K562 (cell line): ENCODE data around the gene GIGYF1. TPM values are rescaled to one million over a fixed set of nuclear protein-coding genes. Genes with fewer than 3 reads are reported as not detected.
A peak's percentile ranks its signal among the peaks of the same experiment; 100 is the strongest.

Source experiments
- ATAC-seq: fragments of 200-7000 bp; cut with Tn5 transposase; 3 replicates; pipeline ENCODE4 v1.9.1; 2020; ENCODE audit warnings: moderate library complexity
- BruUV-seq: library from RNA; stranded (reverse); fragments of 400-500 nt; replicated peaks from 2 replicates; lab custom pipeline; 2021; lab: Mats Ljungman, UMichigan
- CTCF ChIA-PET: fragments of 300-600 bp; formaldehyde crosslinking; extraction: SDS; loops from one replicate; lab custom pipeline; 2021; ENCODE audit warnings: low intra/inter-chr PET ratio; lab: Yijun Ruan, JAX
- POLR2A ChIA-PET: fragments of 300-600, 350-650 bp; sonication (Branson Sonifier 250); formaldehyde crosslinking; extraction: SDS; loops from one replicate; lab custom pipeline; 2021; ENCODE audit warnings: antibody characterized with exemption, inconsistent platforms; lab: Yijun Ruan, JAX
- DNase-seq, 4 experiments: peaks; one replicate each; pipeline versions ENCODE4 v3.0.0 to v3.0.0-alpha.2; 2011 to 2018; ENCODE audit warnings: low spot score in 3 of 4, mixed read lengths in 3 of 4; ENCODE audit errors: extremely low read depth in 1 of 4
- FAIRE-seq: peaks from 2 replicates; lab custom pipeline; 2011; peaks lifted over from hg19 to GRCh38; lab: Jason Lieb, UNC
- H2AFZ ChIP-seq: 2 replicates; pipeline ENCODE4 v1.6.0; 2011; ENCODE audit warnings: low read depth, low read length, control low read depth, inconsistent platforms
- H3K27ac ChIP-seq: fragments of 200-600 bp; 3 replicates; pipeline ENCODE4 v1.8.0; 2011; ENCODE audit warnings: low read depth, mild to moderate bottlenecking, control low read depth, inconsistent platforms, low read length, moderate library complexity, mixed read lengths; ENCODE audit errors: extremely low read depth
- H3K27me3 ChIP-seq, 2 experiments: fragments of 300-600 bp in 1 of 2; 2 replicates in 1 of 2; 3 replicates in 1 of 2; pipeline versions ENCODE4 v1.6.0 to v1.8.0; 2011; ENCODE audit warnings: inconsistent platforms in 2 of 2, low read length in 2 of 2, mild to moderate bottlenecking in 1 of 2, mixed read lengths in 1 of 2, moderate library complexity in 1 of 2; ENCODE audit not compliant: control insufficient read depth in 2 of 2, insufficient read depth in 2 of 2
- H3K36me3 ChIP-seq: fragments of 300-600 bp; 3 replicates; pipeline ENCODE4 v1.8.0; 2011; ENCODE audit warnings: mild to moderate bottlenecking, low read length, inconsistent platforms; ENCODE audit not compliant: control insufficient read depth, insufficient read depth
- H3K4me1 ChIP-seq, 2 experiments: fragments of 200-600 bp in 1 of 2; replicated peaks in 1 of 2; 2 replicates in 1 of 2; 3 replicates in 1 of 2; pipeline versions ENCODE4 v1.5.1 to v1.8.0; 2011; ENCODE audit warnings: inconsistent platforms in 2 of 2, low read length in 2 of 2, mild to moderate bottlenecking in 1 of 2, mixed read lengths in 1 of 2, moderate library complexity in 1 of 2; ENCODE audit not compliant: control insufficient read depth in 2 of 2, insufficient read depth in 2 of 2
- H3K4me2 ChIP-seq: 2 replicates; pipeline ENCODE4 v1.6.1; 2011; ENCODE audit warnings: low read length, control low read depth, inconsistent platforms, mixed read lengths; ENCODE audit not compliant: insufficient read depth
- H3K4me3 ChIP-seq: fragments of 200-600 bp; sonication (generic), shearing (Covaris generic); 2 replicates; pipeline ENCODE4 v1.5.1; 2016; ENCODE audit warnings: control low read depth, inconsistent platforms
- H3K79me2 ChIP-seq: fragments of 200-600 bp; 3 replicates; pipeline ENCODE4 v1.8.0; 2011; ENCODE audit warnings: low read length, inconsistent platforms; ENCODE audit not compliant: control insufficient read depth, insufficient read depth
- H3K9ac ChIP-seq, 2 experiments: 2 replicates each; pipeline versions ENCODE4 v1.6.0 to v1.6.1; 2011; ENCODE audit warnings: low read depth in 2 of 2, low read length in 2 of 2, control low read depth in 1 of 2, inconsistent platforms in 1 of 2, mild to moderate bottlenecking in 1 of 2, mixed read lengths in 1 of 2; ENCODE audit not compliant: insufficient read depth in 1 of 2
- H3K9me1 ChIP-seq: one replicate; pipeline ENCODE4 v1.6.0; 2011; ENCODE audit warnings: inconsistent platforms, mild to moderate bottlenecking, low read length, moderate library complexity; ENCODE audit not compliant: control insufficient read depth, insufficient read depth
- H3K9me3 ChIP-seq: replicated peaks from 2 replicates; pipeline ENCODE4 v1.5.1; 2011; ENCODE audit warnings: low read depth, low read length, inconsistent platforms; ENCODE audit not compliant: control insufficient read depth, insufficient read depth
- H4K20me1 ChIP-seq: replicated peaks from 2 replicates; pipeline ENCODE4 v1.6.1; 2011; ENCODE audit warnings: low read length, inconsistent platforms, mixed read lengths; ENCODE audit not compliant: control insufficient read depth, insufficient read depth
- DPF2 ChIP-seq: fragments of 450-650 bp; IDR thresholded peaks from 2 replicates; pipeline ENCODE4 v1.6.1; 2016
- HLTF ChIP-seq: fragments of 450-650 bp; IDR thresholded peaks from 2 replicates; pipeline ENCODE4 v1.6.1; 2016
- HMGN3 ChIP-seq: IDR thresholded peaks from 2 replicates; pipeline ENCODE4 v1.6.1; 2011; ENCODE audit warnings: borderline replicate concordance, low read depth, mild to moderate bottlenecking, mixed read lengths, low read length; ENCODE audit not compliant: insufficient read length; ENCODE audit errors: extremely low read depth
- KLF10 ChIP-seq: fragments of 250-450 bp; sonication (Bioruptor Pico); IDR thresholded peaks from 2 replicates; pipeline ENCODE4 v1.6.1; 2021; ENCODE audit warnings: matching md5 sums
- PURB ChIP-seq: sonication (generic); formaldehyde crosslinking; IDR thresholded peaks from 2 replicates; pipeline ENCODE4 v1.9.0; 2021; ENCODE audit warnings: low read depth, mild to moderate bottlenecking, missing genetic modification reagents
- TEAD4 ChIP-seq, 2 experiments: sonication (generic) in 1 of 2; formaldehyde crosslinking in 1 of 2; IDR thresholded peaks; 2 replicates each; pipeline versions ENCODE4 v1.6.1 to v1.8.0; 2012 to 2022; ENCODE audit warnings: borderline replicate concordance in 1 of 2, inconsistent platforms in 1 of 2, low read length in 1 of 2, mild to moderate bottlenecking in 1 of 2, missing genetic modification reagents in 1 of 2
- ZFP36 ChIP-seq: fragments of 150-350 bp; IDR thresholded peaks from 2 replicates; pipeline ENCODE4 v1.6.1; 2018; ENCODE audit warnings: low read length, low read depth; ENCODE audit not compliant: partially characterized antibody
- ZNF76 ChIP-seq: fragments of 250-450 bp; sonication (Bioruptor Pico); IDR thresholded peaks from 2 replicates; pipeline ENCODE4 v1.4.0; 2020; ENCODE audit warnings: mild to moderate bottlenecking, moderate library complexity, borderline replicate concordance
- WGBS: fragments of 100-300 bp; shearing (Covaris generic); methylation state at CpG from one replicate; pipeline ENCODE4 v1.1.6; 2016; ENCODE audit warnings: low coverage, mixed read lengths; ENCODE audit not compliant: insufficient coverage; ENCODE audit errors: missing lambda C conversion rate; 5-methylcytosine and 5-hydroxymethylcytosine counted together
- in situ Hi-C: fragments of 300-500 bp; cut with MboI; formaldehyde crosslinking; loops from 4 replicates; pipeline ENCODE4 v1.15.0; 2018; ENCODE audit warnings: inconsistent platforms, mixed read lengths
- intact Hi-C: fragments of 100-400 bp; cut with micrococcal nuclease; formaldehyde crosslinking; loops from 2 replicates; pipeline ENCODE4 v1.14.2; 2022
- polyA plus RNA-seq, 8 experiments: library from polyadenylated mRNA; depleted of rRNA in 4 of 8; stranded (reverse) in 5 of 8; unstranded in 3 of 8; fragments of >200 nt; fragmentation: Nextera tagmentation in 2 of 8; fragmentation: Illumina TruSeq in 1 of 8; extraction: Ambion mirVana in 2 of 8; extraction: Trizol in 1 of 8; gene quantifications; 2 replicates each; pipeline versions ENCODE4 v1.2.1 to v1.2.3, GENCODE V29; 2011 to 2014; ENCODE audit warnings: inconsistent platforms in 1 of 8, missing spikeins in 1 of 8
- total RNA-seq, 7 experiments: library from RNA; depleted of rRNA in 6 of 7; stranded (reverse); fragments of >200 nt in 6 of 7; fragmentation: Illumina TruSeq in 2 of 7; extraction: Trizol in 2 of 7; gene quantifications; 2 replicates each; pipeline versions ENCODE4 v1.2.1 to v1.2.3, GENCODE V29; 2011 to 2021; ENCODE audit warnings: low replicate concordance in 1 of 7
- TF ChIP-seq, protein P1 (sequence below): IDR thresholded peaks from 2 replicates; pipeline ENCODE4 v1.6.1; 2011; ENCODE audit not compliant: insufficient read length; ENCODE audit errors: extremely low read depth
- TF ChIP-seq, protein P2 (sequence below), 2 experiments: fragments of 450-650 bp; IDR thresholded peaks; 2 replicates each; pipeline ENCODE4 v1.6.1; 2016; ENCODE audit warnings: mild to moderate bottlenecking in 2 of 2, borderline replicate concordance in 1 of 2, low read depth in 1 of 2, moderate library complexity in 1 of 2
- TF ChIP-seq, protein P3 (sequence below), 2 experiments: IDR thresholded peaks; 2 replicates each; pipeline ENCODE4 v1.6.1; 2011; ENCODE audit warnings: borderline replicate concordance in 1 of 2, control low read depth in 1 of 2, low read depth in 1 of 2, low read length in 1 of 2, mild to moderate bottlenecking in 1 of 2, mixed read lengths in 1 of 2, moderate library complexity in 1 of 2; ENCODE audit not compliant: insufficient read depth in 1 of 2, insufficient read length in 1 of 2, poor library complexity in 1 of 2, severe bottlenecking in 1 of 2; ENCODE audit errors: extremely low read depth in 1 of 2

Gene GIGYF1
- total and polyA plus RNA-seq, 9 of the 15 experiments (the other 6 are each of a cell fraction or from before 2014, with no cell fraction given): 0.56 to 76.2 (median 16.8) TPM

DNA sequence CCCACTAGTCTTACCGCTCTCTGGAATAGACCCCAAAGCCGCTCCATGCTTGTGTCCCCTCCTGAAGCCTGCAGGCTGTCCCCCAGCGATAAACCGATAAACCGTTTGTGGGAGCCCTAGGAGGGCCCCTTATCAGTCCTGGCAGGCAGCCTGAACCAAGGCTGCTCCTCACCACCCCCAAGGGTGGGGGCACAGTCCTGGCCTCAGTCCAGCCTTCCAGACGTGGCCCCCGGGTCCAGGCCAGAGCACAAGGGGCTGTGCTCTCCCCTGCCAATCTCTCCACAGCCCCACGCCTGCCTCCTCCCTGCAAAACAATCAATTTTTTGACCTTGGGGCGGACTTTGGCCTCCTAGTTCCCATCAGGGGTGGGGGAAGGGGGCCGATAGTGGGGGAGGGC is 52.6 kb downstream of the GIGYF1 start, which contains the start of gene TFR2:
TFR2 (minus strand) TSS at position 90 of the 397 bp plus-strand sequence; CDS start at position 47, 43 bp downstream.
- Histone ChIP-seq H4K20me1 (no peaks in the 10 kb centered on the region), H3K79me2 (peaks cover 53% of the 10 kb centered on the region), H3K4me2 (peak within 1 kb of the TSS; percentile 95), H3K27me3 (no peaks in the 10 kb centered on the region), H3K9me3 (no peaks in the 10 kb centered on the region), H3K9me1 (no peaks in the 10 kb centered on the region), H3K9ac (peak within 1 kb of the TSS; percentile 92 to 94), H2AFZ (peak within 1 kb of the TSS; percentile 59), H3K36me3 (peaks cover 10% of the 10 kb centered on the region), H3K27ac (peak within 1 kb of the TSS; percentile 98), H3K4me3 (peak within 1 kb of the TSS; percentile 55), H3K4me1 (peaks cover 25 to 44% of the 10 kb centered on the region in 2 experiments)
- in situ Hi-C loops (no loop called here), intact Hi-C loops (loop anchor here (1.0 to 5.0 kb wide), 2 partner anchors 32 to 51 kb away; partner anchors contain the start of genes GIGYF1 and GNB2)
- POLR2A ChIA-PET: interaction anchor here (1.3 to 1.7 kb wide), 3 partner anchors 12 to 42 kb away, joined by 5 to 6 read pairs (median 6); no protein-coding TSS in a partner anchor
- FAIRE-seq (peak; percentile 98), DNase-seq (peak; percentile 98 to 99 (median 98)), ATAC-seq (peak; percentile 79)
- CTCF ChIA-PET: no interaction called here
- BruUV-seq: no TSS peak
- WGBS: 3% methylated on average over 9 of the region's 10 CpGs
- TF ChIP-seq ZFP36 (no peak), ZNF76 (CRISPR knock-in tag) (0 out of 2 replicates have a peak, but pooled peaks have one; percentile 24), HLTF (no peak), PURB (CRISPR knock-in tag) (no peak), TEAD4 (IDR thresholded peaks at IDR 0.05; ENCODE audit: low read length) (peak; percentile 95), TEAD4 (CRISPR knock-in tag; IDR thresholded peaks at IDR 0.05; ENCODE audit: borderline replicate concordance) (no peak), KLF10 (CRISPR knock-in tag) (no peak), DPF2 (peak; percentile 98), HMGN3 (peak; percentile 100)
- TF ChIP-seq, protein P1, sequence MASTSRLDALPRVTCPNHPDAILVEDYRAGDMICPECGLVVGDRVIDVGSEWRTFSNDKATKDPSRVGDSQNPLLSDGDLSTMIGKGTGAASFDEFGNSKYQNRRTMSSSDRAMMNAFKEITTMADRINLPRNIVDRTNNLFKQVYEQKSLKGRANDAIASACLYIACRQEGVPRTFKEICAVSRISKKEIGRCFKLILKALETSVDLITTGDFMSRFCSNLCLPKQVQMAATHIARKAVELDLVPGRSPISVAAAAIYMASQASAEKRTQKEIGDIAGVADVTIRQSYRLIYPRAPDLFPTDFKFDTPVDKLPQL: no peak
- TF ChIP-seq, protein P2, sequence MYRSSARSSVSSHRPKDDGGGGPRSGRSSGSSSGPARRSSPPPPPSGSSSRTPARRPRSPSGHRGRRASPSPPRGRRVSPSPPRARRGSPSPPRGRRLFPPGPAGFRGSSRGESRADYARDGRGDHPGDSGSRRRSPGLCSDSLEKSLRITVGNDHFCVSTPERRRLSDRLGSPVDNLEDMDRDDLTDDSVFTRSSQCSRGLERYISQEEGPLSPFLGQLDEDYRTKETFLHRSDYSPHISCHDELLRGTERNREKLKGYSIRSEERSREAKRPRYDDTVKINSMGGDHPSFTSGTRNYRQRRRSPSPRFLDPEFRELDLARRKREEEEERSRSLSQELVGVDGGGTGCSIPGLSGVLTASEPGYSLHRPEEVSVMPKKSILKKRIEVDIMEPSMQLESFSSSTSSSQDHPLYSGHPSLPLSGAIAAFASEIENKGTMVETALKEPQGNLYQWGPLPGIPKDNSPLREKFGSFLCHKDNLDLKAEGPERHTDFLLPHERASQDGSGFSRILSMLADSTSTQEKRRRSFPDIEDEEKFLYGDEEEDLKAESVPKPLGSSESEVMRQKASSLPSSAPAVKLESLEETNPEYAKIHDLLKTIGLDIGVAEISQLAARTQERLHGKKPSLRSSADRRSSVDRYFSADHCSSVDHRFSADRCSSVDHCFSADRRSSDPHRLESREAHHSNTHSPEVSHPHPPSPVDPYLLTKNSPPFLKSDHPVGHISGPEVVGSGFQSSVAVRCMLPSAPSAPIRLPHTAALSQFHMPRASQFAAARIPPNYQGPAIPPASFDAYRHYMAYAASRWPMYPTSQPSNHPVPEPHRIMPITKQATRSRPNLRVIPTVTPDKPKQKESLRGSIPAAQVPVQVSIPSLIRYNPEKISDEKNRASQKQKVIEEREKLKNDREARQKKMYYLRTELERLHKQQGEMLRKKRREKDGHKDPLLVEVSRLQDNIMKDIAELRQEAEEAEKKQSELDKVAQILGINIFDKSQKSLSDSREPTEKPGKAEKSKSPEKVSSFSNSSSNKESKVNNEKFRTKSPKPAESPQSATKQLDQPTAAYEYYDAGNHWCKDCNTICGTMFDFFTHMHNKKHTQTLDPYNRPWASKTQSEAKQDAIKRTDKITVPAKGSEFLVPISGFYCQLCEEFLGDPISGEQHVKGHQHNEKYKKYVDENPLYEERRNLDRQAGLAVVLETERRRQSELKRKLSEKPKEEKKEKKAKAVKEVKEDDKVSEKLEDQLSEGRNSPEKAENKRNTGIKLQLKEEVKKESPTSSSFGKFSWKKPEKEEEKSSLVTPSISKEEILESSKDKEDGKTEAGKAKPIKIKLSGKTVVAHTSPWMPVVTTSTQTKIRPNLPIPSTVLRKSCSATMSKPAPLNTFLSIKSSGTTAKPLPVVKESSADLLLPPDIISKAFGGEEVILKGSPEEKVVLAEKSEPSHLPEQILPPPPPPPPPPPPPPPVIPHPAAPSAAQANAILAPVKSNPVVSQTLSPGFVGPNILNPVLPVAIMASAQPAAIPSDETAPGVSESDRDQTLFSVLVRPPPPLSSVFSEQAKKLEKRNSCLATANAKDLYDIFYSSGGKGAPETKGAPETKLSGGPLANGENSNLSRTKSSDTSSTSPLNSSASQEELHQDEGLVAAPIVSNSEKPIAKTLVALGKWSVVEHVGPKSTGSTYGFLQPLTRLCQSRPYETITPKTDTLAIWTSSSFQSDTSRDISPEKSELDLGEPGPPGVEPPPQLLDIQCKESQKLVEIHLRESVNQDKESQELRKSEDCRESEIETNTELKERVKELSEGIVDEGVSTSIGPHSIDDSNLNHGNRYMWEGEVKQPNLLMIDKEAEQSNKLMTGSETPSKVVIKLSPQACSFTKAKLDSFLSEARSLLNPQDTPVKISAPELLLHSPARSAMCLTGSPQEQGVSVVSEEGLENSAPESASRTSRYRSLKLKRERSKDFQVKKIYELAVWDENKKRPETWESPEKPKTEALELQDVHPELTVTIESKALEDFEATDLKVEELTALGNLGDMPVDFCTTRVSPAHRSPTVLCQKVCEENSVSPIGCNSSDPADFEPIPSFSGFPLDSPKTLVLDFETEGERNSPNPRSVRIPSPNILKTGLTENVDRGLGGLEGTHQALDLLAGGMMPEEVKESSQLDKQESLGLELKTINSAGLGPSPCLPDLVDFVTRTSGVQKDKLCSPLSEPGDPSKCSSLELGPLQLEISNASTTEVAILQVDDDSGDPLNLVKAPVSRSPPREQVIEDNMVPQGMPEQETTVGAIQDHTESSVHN (IDR thresholded peaks at IDR 0.05; ENCODE audit: borderline replicate concordance in 1 of 2, low read depth in 1 of 2): no peak
- TF ChIP-seq, protein P3, sequence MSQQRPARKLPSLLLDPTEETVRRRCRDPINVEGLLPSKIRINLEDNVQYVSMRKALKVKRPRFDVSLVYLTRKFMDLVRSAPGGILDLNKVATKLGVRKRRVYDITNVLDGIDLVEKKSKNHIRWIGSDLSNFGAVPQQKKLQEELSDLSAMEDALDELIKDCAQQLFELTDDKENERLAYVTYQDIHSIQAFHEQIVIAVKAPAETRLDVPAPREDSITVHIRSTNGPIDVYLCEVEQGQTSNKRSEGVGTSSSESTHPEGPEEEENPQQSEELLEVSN (IDR thresholded peaks at IDR 0.05; ENCODE audit: borderline replicate concordance in 1 of 2, extremely low read depth in 1 of 2, insufficient read depth in 1 of 2, insufficient read length in 1 of 2, low read depth in 1 of 2, low read length in 1 of 2, poor library complexity in 1 of 2, severe bottlenecking in 1 of 2): peak; percentile 14 to 26
